Thymus (tissue), 11 donors: Measurements from ENCODE around the gene KLHL18. TPM values are rescaled to one million over a fixed set of nuclear protein-coding genes. Genes with fewer than 3 reads are reported as not detected.
"Not testable (repeated sequence)": the region's sequence is repeated elsewhere in the genome, so short reads cannot be mapped to it uniquely, and the experiment has no call there.

Source experiments
- DNase-seq, 9 donors: peaks; one replicate each; pipeline ENCODE4 v3.0.0-alpha.2; 2013; ENCODE audit warnings: low spot score in 9 of 9, low read depth in 6 of 9, missing footprints in 1 of 9
- H3K27ac ChIP-seq, 2 donors: one replicate each; pipeline ENCODE4 v1.5.1; 2013; ENCODE audit warnings: control low read depth in 1 of 2, low read depth in 1 of 2, low read length in 1 of 2, mild to moderate bottlenecking in 1 of 2, moderate library complexity in 1 of 2
- H3K27me3 ChIP-seq, 2 donors: one replicate each; pipeline ENCODE4 v1.5.1; 2013; ENCODE audit warnings: low read length in 1 of 2; ENCODE audit not compliant: control insufficient read depth in 2 of 2, insufficient read depth in 1 of 2
- H3K36me3 ChIP-seq, 2 donors: one replicate each; pipeline ENCODE4 v1.5.1; 2013; ENCODE audit warnings: low read length in 1 of 2, mild to moderate bottlenecking in 1 of 2, moderate library complexity in 1 of 2; ENCODE audit not compliant: control insufficient read depth in 2 of 2, insufficient read depth in 2 of 2
- H3K4me1 ChIP-seq, 2 donors: one replicate each; pipeline ENCODE4 v1.5.1; 2013; ENCODE audit warnings: low read length in 2 of 2; ENCODE audit not compliant: control insufficient read depth in 2 of 2, insufficient read depth in 2 of 2
- H3K4me3 ChIP-seq, 2 donors: one replicate each; pipeline ENCODE4 v1.5.1; 2013; ENCODE audit warnings: low read length in 2 of 2, control low read depth in 1 of 2, mild to moderate bottlenecking in 1 of 2
- H3K9me3 ChIP-seq, 2 donors: one replicate each; pipeline ENCODE4 v1.5.1; 2013; ENCODE audit warnings: low read length in 1 of 2, mild to moderate bottlenecking in 1 of 2; ENCODE audit not compliant: control insufficient read depth in 2 of 2, insufficient read depth in 1 of 2
- WGBS: extraction: QIAGEN DNeasy Blood & Tissue Kit; methylation state at CpG from one replicate; pipeline ENCODE4 v1.1.7; 2013; 5-methylcytosine and 5-hydroxymethylcytosine counted together
- polyA plus RNA-seq: library from polyadenylated mRNA; stranded (reverse); fragments of 200-250 nt; gene quantifications from one replicate; pipeline ENCODE4 v1.2.3, GENCODE V29; 2013
- total RNA-seq: library from RNA; stranded (reverse); fragments of 120-200 nt; gene quantifications from one replicate; pipeline ENCODE4 v1.2.4, GENCODE V29; 2013
- donor health status: healthy.

Gene KLHL18
- total and polyA plus RNA-seq, 2 donors = 8.0 to 11.5 TPM

- no peak for DNase-seq
- WGBS = 77% methylated on average over 7 of the region's 7 CpGs
Measured at GRCh38 chr3:47250309-47251060, 32.3 kb upstream of the KLHL18 start.

GRCh38 chr3:47251085-47251484, 31.7 kb upstream of the KLHL18 start:
- DNase-seq, H3K27ac ChIP-seq, H3K4me3 ChIP-seq, H3K9me3 ChIP-seq, H3K4me1 ChIP-seq, H3K36me3 ChIP-seq, H3K27me3 ChIP-seq: not testable (repeated sequence)
- 64% methylated on average over 3 of the region's 3 CpGs for WGBS

More at GRCh38 chr3:47250309-47251060, 32.3 kb upstream of the KLHL18 start:
- H3K27me3 ChIP-seq = no peaks in the 10 kb centered on the region
- H3K9me3 ChIP-seq = no peaks in the 10 kb centered on the region
- H3K4me3 ChIP-seq = no peak overlapping the region
- no peaks in the 10 kb centered on the region for H3K36me3 ChIP-seq
- H3K27ac ChIP-seq = no peak overlapping the region
- H3K4me1 ChIP-seq = no peaks in the 10 kb centered on the region

GRCh38 chr3:47251689-47252088, 31.1 kb upstream of the KLHL18 start:
- no peak for DNase-seq
- Histone ChIP-seq H3K36me3 (no peaks in the 10 kb centered on the region), H3K9me3 (no peaks in the 10 kb centered on the region), H3K4me3 (no peak overlapping the region), H3K27ac (no peak overlapping the region), H3K27me3 (no peaks in the 10 kb centered on the region), H3K4me1 (no peaks in the 10 kb centered on the region)
- 75% methylated on average over 5 of the region's 5 CpGs for WGBS

- not testable (repeated sequence) for H3K9me3 ChIP-seq, H3K36me3 ChIP-seq, DNase-seq, H3K27ac ChIP-seq, H3K27me3 ChIP-seq, H3K4me3 ChIP-seq, H3K4me1 ChIP-seq
- 96% methylated on average over 25 of the region's 25 CpGs for WGBS
Measured at GRCh38 chr3:47256331-47256730, 26.4 kb upstream of the KLHL18 start.

GRCh38 chr3:47259114-47259513, 23.6 kb upstream of the KLHL18 start:
- 98% methylated on average over 3 of the region's 3 CpGs for WGBS
- Histone ChIP-seq H3K4me3 (no peak overlapping the region), H3K4me1 (no peaks in the 10 kb centered on the region), H3K36me3 (no peaks in the 10 kb centered on the region), H3K27me3 (no peaks in the 10 kb centered on the region), H3K9me3 (peaks cover 0 to 2% of the 10 kb centered on the region in 2 donors), H3K27ac (no peak overlapping the region)
- DNase-seq = no peak

- H3K4me3 ChIP-seq = no peak overlapping the region
- H3K9me3 ChIP-seq = peaks cover 0 to 2% of the 10 kb centered on the region in 2 donors
- 96% methylated on average over 4 of the region's 4 CpGs for WGBS
- no peak overlapping the region for H3K27ac ChIP-seq
- no peaks in the 10 kb centered on the region for H3K36me3 ChIP-seq
- H3K4me1 ChIP-seq = no peaks in the 10 kb centered on the region
- no peaks in the 10 kb centered on the region for H3K27me3 ChIP-seq
- DNase-seq = no peak
Measured at GRCh38 chr3:47260605-47261004, 22.1 kb upstream of the KLHL18 start.

DNA sequence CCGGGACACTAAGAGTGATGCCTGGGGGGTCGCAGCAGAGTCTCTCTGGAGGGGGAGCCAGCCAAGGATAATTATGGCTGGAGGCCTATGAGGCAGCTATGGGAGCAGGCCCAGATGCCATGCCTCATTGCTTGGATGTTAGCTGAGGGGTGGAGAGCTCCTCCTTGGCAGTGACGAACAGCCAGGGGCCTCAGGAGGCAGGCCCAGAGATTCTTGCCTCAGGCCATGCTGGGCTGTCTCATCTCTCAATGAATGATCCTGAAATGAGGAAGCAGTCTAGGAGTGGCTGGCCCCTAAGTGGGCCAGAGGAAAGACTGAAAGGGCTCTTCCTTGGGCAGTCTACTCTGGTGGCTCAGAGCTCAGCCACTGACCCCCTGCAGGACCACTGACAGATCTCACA, 21.4 kb upstream of the KLHL18 start:
- H3K9me3 ChIP-seq = peaks cover 0 to 2% of the 10 kb centered on the region in 2 donors
- no peaks in the 10 kb centered on the region for H3K36me3 ChIP-seq
- 98% methylated on average over 3 of the region's 3 CpGs for WGBS
- no peaks in the 10 kb centered on the region for H3K4me1 ChIP-seq
- no peak overlapping the region for H3K27ac ChIP-seq
- H3K27me3 ChIP-seq = no peaks in the 10 kb centered on the region
- H3K4me3 ChIP-seq = no peak overlapping the region
- DNase-seq = no peak

GRCh38 chr3:47265008-47265407, 17.7 kb upstream of the KLHL18 start:
- Histone ChIP-seq H3K4me3 (no peak overlapping the region), H3K27me3 (no peaks in the 10 kb centered on the region), H3K36me3 (no peaks in the 10 kb centered on the region), H3K9me3 (peaks cover 0 to 2% of the 10 kb centered on the region in 2 donors), H3K27ac (no peak overlapping the region), H3K4me1 (peaks cover 3 to 5% of the 10 kb centered on the region in 2 donors)
- 100% methylated on average over 1 of the region's 1 CpG for WGBS
- DNase-seq = no peak

DNA sequence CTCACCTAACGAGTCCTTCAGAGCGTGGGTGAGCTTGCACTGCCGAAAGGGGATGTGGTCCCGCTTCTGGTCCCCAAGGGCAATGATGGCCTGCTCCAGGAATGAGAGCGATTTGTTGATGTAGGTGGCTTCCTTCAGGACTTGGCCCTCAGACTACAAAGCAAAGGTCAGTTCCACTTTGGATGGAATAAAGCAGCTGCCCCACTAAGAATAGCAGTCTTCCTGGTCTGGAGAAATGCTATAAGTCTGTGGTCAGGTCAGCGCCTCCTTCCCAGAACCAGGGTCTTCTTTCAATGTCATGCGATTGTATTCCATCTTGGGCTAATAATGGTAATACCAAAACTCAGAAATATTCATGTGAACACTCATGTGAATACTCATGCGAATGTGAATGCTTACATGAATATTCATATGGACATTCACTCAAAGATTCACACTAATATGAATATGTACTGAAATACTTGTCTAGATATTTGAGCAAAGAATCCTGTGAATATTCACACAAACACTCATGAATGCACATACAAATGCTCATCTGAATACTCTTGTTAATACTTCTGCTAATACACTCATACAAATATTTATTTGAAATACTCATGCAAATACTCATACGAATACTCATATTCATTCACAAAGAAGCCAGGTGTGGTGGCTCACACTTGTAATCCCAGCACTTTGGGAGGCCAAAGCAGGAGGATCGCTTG, 16.9 kb upstream of the KLHL18 start:
- Histone ChIP-seq H3K9me3 (no peaks in the 10 kb centered on the region), H3K4me1 (peaks cover 3 to 5% of the 10 kb centered on the region in 2 donors), H3K36me3 (no peaks in the 10 kb centered on the region), H3K4me3 (no peak overlapping the region), H3K27me3 (no peaks in the 10 kb centered on the region), H3K27ac (no peak overlapping the region)
- no peak for DNase-seq
- WGBS = 98% methylated on average over 10 of the region's 10 CpGs
